IPS-18c (cell line): ENCODE measurements around the gene TMEM114.

ENCODE experiments used
- H3K4me3 ChIP-seq: 2 replicates; pipeline ENCODE4 v1.7.0; 2013; ENCODE audit warnings: low read depth, mild to moderate bottlenecking, low read length, moderate library complexity; ENCODE audit not compliant: insufficient read depth
- H3K9me3 ChIP-seq: one replicate; pipeline ENCODE4 v1.6.1; 2013; ENCODE audit warnings: mild to moderate bottlenecking, low read length, moderate library complexity; ENCODE audit not compliant: control insufficient read depth, insufficient read depth

The TMEM114 gene

GRCh38 chr16:8589900-8590688 is at the start of gene TMEM114:
TSS of gene TMEM114 (minus strand) at chr16:8590511. CDS start at chr16:8589838, 673 bp downstream.
- no peaks in the 10 kb centered on the region for H3K9me3 ChIP-seq
- peak within 1 kb of the TSS; percentile 63 for H3K4me3 ChIP-seq

GRCh38 chr16:8639694-8640093 is 49.4 kb upstream of the TMEM114 start:
- Histone ChIP-seq H3K4me3 (no peak overlapping the region), H3K9me3 (no peaks in the 10 kb centered on the region)

- H3K9me3 ChIP-seq: no peaks in the 10 kb centered on the region
- no peak overlapping the region for H3K4me3 ChIP-seq
Measured at GRCh38 chr16:8634991-8635736, 44.9 kb upstream of the TMEM114 start.

- H3K4me3 ChIP-seq: no peak overlapping the region
- H3K9me3 ChIP-seq: no peaks in the 10 kb centered on the region
Measured at GRCh38 chr16:8632675-8633182, 42.4 kb upstream of the TMEM114 start.

- H3K4me3 ChIP-seq: no peak overlapping the region
- no peaks in the 10 kb centered on the region for H3K9me3 ChIP-seq
Measured at GRCh38 chr16:8631818-8632465, 41.6 kb upstream of the TMEM114 start.

- H3K9me3 ChIP-seq: no peaks in the 10 kb centered on the region
- no peak overlapping the region for H3K4me3 ChIP-seq
Measured at GRCh38 chr16:8631373-8631772, 41.1 kb upstream of the TMEM114 start.

GRCh38 chr16:8630255-8630953 is 40.1 kb upstream of the TMEM114 start:
- Histone ChIP-seq H3K4me3 (no peak overlapping the region), H3K9me3 (no peaks in the 10 kb centered on the region)

- H3K4me3 ChIP-seq: no peak overlapping the region
- H3K9me3 ChIP-seq: no peaks in the 10 kb centered on the region
Measured at GRCh38 chr16:8628981-8629725, 38.8 kb upstream of the TMEM114 start.

GRCh38 chr16:8627456-8627855 is 37.1 kb upstream of the TMEM114 start:
- Histone ChIP-seq H3K4me3 (no peak overlapping the region), H3K9me3 (no peaks in the 10 kb centered on the region)

- Histone ChIP-seq H3K9me3 (no peaks in the 10 kb centered on the region), H3K4me3 (no peak overlapping the region)
Measured at GRCh38 chr16:8626946-8627345, 36.6 kb upstream of the TMEM114 start.

GRCh38 chr16:8625491-8626087 is 35.3 kb upstream of the TMEM114 start:
- H3K9me3 ChIP-seq: no peaks in the 10 kb centered on the region
- no peak overlapping the region for H3K4me3 ChIP-seq

GRCh38 chr16:8623634-8624033 is 33.3 kb upstream of the TMEM114 start:
- Histone ChIP-seq H3K9me3 (no peaks in the 10 kb centered on the region), H3K4me3 (no peak overlapping the region)

- Histone ChIP-seq H3K9me3 (no peaks in the 10 kb centered on the region), H3K4me3 (peak overlapping the region; percentile 99)
Measured at GRCh38 chr16:8622315-8622656, 32.0 kb upstream of the TMEM114 start.

GRCh38 chr16:8621572-8622314 is 31.4 kb upstream of the TMEM114 start, which contains the start of gene METTL22:
TSS of gene METTL22 (plus strand) at chr16:8621698. CDS start at chr16:8625666, 3,968 bp downstream.
- no peaks in the 10 kb centered on the region for H3K9me3 ChIP-seq
- H3K4me3 ChIP-seq: peak within 1 kb of the TSS; percentile 99

- H3K4me3 ChIP-seq: peak overlapping the region; percentile 99
Measured at GRCh38 chr16:8621222-8621571, 30.9 kb upstream of the TMEM114 start.

GRCh38 chr16:8620535-8620934 is 30.2 kb upstream of the TMEM114 start:
- Histone ChIP-seq H3K4me3 (no peak overlapping the region), H3K9me3 (no peaks in the 10 kb centered on the region)

More at GRCh38 chr16:8621222-8621571, 30.9 kb upstream of the TMEM114 start:
- no peaks in the 10 kb centered on the region for H3K9me3 ChIP-seq
